Parathyroid adenoma (tissue), 2 donors: ENCODE data around the gene MYH7B.

ENCODE experiments used
- H2AFZ ChIP-seq: fragments of 300-600 bp; sonication (generic); one replicate; pipeline ENCODE4 v1.7.0; 2017; ENCODE audit warnings: antibody characterized with exemption, mild to moderate bottlenecking
- H3K27ac ChIP-seq: fragments of 300-600 bp; sonication (generic); one replicate; pipeline ENCODE4 v1.7.0; 2017
- H3K27me3 ChIP-seq: fragments of 300-600 bp; sonication (generic); one replicate; pipeline ENCODE4 v1.7.0; 2017; ENCODE audit warnings: low read length; ENCODE audit not compliant: control insufficient read depth, insufficient read depth
- H3K36me3 ChIP-seq: fragments of 300-600 bp; sonication (generic); one replicate; pipeline ENCODE4 v1.7.0; 2017; ENCODE audit warnings: low read length; ENCODE audit not compliant: control insufficient read depth, insufficient read depth
- H3K4me1 ChIP-seq: fragments of 300-600 bp; sonication (generic); one replicate; pipeline ENCODE4 v1.7.0; 2017; ENCODE audit warnings: control low read depth
- H3K4me2 ChIP-seq: fragments of 300-600 bp; sonication (generic); one replicate; pipeline ENCODE4 v1.7.0; 2017; ENCODE audit warnings: low read length
- H3K4me3 ChIP-seq: fragments of 300-600 bp; sonication (generic); one replicate; pipeline ENCODE4 v1.7.0; 2017; ENCODE audit warnings: low read depth, low read length
- H3K79me2 ChIP-seq: fragments of 300-600 bp; sonication (generic); one replicate; pipeline ENCODE4 v1.7.0; 2017; ENCODE audit warnings: control low read depth
- H3K9ac ChIP-seq: fragments of 300-600 bp; sonication (generic); one replicate; pipeline ENCODE4 v1.7.0; 2017; ENCODE audit warnings: mild to moderate bottlenecking
- H3K9me3 ChIP-seq: fragments of 300-600 bp; sonication (generic); one replicate; pipeline ENCODE4 v1.7.0; 2017; ENCODE audit warnings: low read length; ENCODE audit not compliant: control insufficient read depth
- CTCF ChIP-seq: fragments of 300-600 bp; sonication (generic); IDR thresholded peaks from one replicate; pipeline ENCODE4 v1.7.0; 2017; ENCODE audit warnings: antibody characterized with exemption, mild to moderate bottlenecking
- donor health status: primary hyperparathyroidism.

MYH7B gene

GRCh38 chr20:34948030-34948429 lies 7.6 kb upstream of the MYH7B start:
- Histone ChIP-seq H3K9ac (no peak overlapping the region), H3K36me3 (no peaks in the 10 kb centered on the region), H3K4me1 (no peaks in the 10 kb centered on the region), H3K9me3 (no peaks in the 10 kb centered on the region), H3K4me3 (no peak overlapping the region), H3K27ac (no peak overlapping the region), H3K79me2 (no peaks in the 10 kb centered on the region), H3K4me2 (no peak overlapping the region), H3K27me3 (no peaks in the 10 kb centered on the region), H2AFZ (no peak overlapping the region)
- TF ChIP-seq CTCF = no peak

- Histone ChIP-seq H3K4me3 (no peak overlapping the region), H3K4me1 (no peaks in the 10 kb centered on the region), H3K9ac (no peak overlapping the region), H3K36me3 (no peaks in the 10 kb centered on the region), H2AFZ (no peak overlapping the region), H3K79me2 (no peaks in the 10 kb centered on the region), H3K9me3 (no peaks in the 10 kb centered on the region), H3K4me2 (no peak overlapping the region), H3K27ac (no peak overlapping the region), H3K27me3 (no peaks in the 10 kb centered on the region)
- no peak for TF ChIP-seq CTCF
Measured at GRCh38 chr20:34949120-34949519, 6.5 kb upstream of the MYH7B start.

GRCh38 chr20:34951252-34951651 lies 4.4 kb upstream of the MYH7B start:
- H3K27ac ChIP-seq = no peak overlapping the region
- H3K4me2 ChIP-seq = no peak overlapping the region
- H3K4me1 ChIP-seq = peaks cover 6% of the 10 kb centered on the region
- no peak for TF ChIP-seq CTCF
- H3K4me3 ChIP-seq = no peak overlapping the region
- H3K9me3 ChIP-seq = no peaks in the 10 kb centered on the region
- no peaks in the 10 kb centered on the region for H3K79me2 ChIP-seq
- H3K27me3 ChIP-seq = no peaks in the 10 kb centered on the region
- no peak overlapping the region for H3K9ac ChIP-seq
- H3K36me3 ChIP-seq = no peaks in the 10 kb centered on the region
- no peak overlapping the region for H2AFZ ChIP-seq

- Histone ChIP-seq H3K4me1 (peaks cover 9% of the 10 kb centered on the region), H3K27me3 (no peaks in the 10 kb centered on the region), H3K4me2 (no peak overlapping the region), H3K9me3 (no peaks in the 10 kb centered on the region), H3K36me3 (no peaks in the 10 kb centered on the region), H3K27ac (no peak overlapping the region), H3K79me2 (no peaks in the 10 kb centered on the region), H3K4me3 (no peak overlapping the region), H3K9ac (no peak overlapping the region), H2AFZ (no peak overlapping the region)
- no peak for TF ChIP-seq CTCF
Measured at GRCh38 chr20:34951652-34952051, 4.0 kb upstream of the MYH7B start.

- no peak overlapping the region for H3K27ac ChIP-seq
Measured at GRCh38 chr20:34952671-34953070, 3.0 kb upstream of the MYH7B start.

More at GRCh38 chr20:34952671-34953070, 3.0 kb upstream of the MYH7B start:
- H3K9me3 ChIP-seq = no peaks in the 10 kb centered on the region
- no peak overlapping the region for H3K9ac ChIP-seq
- peaks cover 9% of the 10 kb centered on the region for H3K4me1 ChIP-seq
- H3K36me3 ChIP-seq = no peaks in the 10 kb centered on the region
- no peak overlapping the region for H3K4me2 ChIP-seq
- H3K79me2 ChIP-seq = no peaks in the 10 kb centered on the region
- H2AFZ ChIP-seq = no peak overlapping the region
- no peaks in the 10 kb centered on the region for H3K27me3 ChIP-seq
- TF ChIP-seq CTCF = no peak
- no peak overlapping the region for H3K4me3 ChIP-seq
